ENCODE data around the gene TRIM24.

TRIM24 gene

GRCh38 chr7:138632384-138632783, 172.3 kb downstream of the TRIM24 start:
- TF ChIP-seq, protein P1, sequence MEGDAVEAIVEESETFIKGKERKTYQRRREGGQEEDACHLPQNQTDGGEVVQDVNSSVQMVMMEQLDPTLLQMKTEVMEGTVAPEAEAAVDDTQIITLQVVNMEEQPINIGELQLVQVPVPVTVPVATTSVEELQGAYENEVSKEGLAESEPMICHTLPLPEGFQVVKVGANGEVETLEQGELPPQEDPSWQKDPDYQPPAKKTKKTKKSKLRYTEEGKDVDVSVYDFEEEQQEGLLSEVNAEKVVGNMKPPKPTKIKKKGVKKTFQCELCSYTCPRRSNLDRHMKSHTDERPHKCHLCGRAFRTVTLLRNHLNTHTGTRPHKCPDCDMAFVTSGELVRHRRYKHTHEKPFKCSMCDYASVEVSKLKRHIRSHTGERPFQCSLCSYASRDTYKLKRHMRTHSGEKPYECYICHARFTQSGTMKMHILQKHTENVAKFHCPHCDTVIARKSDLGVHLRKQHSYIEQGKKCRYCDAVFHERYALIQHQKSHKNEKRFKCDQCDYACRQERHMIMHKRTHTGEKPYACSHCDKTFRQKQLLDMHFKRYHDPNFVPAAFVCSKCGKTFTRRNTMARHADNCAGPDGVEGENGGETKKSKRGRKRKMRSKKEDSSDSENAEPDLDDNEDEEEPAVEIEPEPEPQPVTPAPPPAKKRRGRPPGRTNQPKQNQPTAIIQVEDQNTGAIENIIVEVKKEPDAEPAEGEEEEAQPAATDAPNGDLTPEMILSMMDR (IDR thresholded peaks at IDR 0.05) = no peak

DNA sequence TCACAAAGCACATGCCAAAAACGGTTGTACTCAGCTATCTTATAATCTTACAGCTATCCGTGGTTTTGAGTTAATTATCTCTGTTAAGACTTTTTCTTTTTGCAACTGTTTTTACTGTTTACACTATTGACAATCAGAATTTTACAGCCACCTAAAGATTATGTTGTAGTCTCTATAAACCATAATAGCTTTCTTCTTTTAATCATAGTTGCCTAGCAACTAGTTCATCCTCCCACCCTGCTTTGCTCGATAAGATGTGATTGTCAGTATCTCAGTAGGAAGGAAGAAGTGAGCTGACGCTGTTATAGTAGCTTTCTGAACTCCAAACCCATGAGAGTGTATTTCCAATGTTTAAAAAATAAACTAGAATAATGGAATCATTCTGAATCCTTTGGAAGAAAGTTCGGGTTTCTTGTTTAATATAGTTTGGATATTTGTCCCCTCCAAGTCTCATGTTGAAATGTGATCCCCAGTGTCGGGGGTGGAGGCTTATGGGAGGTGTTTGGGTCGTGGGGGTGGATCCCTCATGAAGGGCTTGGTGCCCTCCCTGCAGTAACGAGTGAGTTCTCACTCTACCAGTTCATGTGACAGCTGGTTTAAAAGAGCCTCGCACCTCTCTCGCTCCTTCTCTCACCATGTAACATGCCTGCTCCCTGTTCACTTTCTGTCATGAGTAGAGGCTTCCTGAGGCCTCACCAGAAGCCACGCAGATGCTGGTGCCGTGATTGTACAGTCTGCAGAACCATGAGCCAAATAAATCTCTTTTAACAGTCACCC, 173.0 kb downstream of the TRIM24 start:
- TF ChIP-seq, protein P1 (IDR thresholded peaks at IDR 0.05) = no peak
